ENCODE results near the gene ZNF827. TPM values are rescaled to one million over a fixed set of nuclear protein-coding genes. Genes with fewer than 3 reads are reported as not detected.

The ZNF827 gene
- total and polyA plus RNA-seq, 10 donors = 3.3 to 31.6 (median 16.1) TPM

- Histone ChIP-seq H3K4me1 (peaks cover 0 to 30% (median 14%) of the 10 kb centered on the region in 6 donors), H3K27me3 (replicated peaks in 1 of 7) (no peaks in the 10 kb centered on the region), H3K9me3 (no peaks in the 10 kb centered on the region), H3K36me3 (no peaks in the 10 kb centered on the region), H3K27ac (no peak overlapping the region), H3K4me3 (no peak overlapping the region)
- intact Hi-C loops (cut with DNase I; ENCODE audit: low total_unique reads) = no loop called here
- TF ChIP-seq POLR2A (IDR thresholded peaks at IDR 0.05) (no peak), CTCF (IDR thresholded peaks at IDR 0.05 in 8 of 11, conservative IDR thresholded peaks at IDR 0.05 in 3 of 11) (no peak), POLR2AphosphoS5 (IDR thresholded peaks at IDR 0.05) (no peak)
- WGBS, 5 donors = 82 to 98% (median 97%) methylated on average over 2 of the region's 2 CpGs
- no peak for DNase-seq
Observed at GRCh38 chr4:145912376-145912775, 26.2 kb downstream of the ZNF827 start.

- Histone ChIP-seq H3K27ac (peak overlapping the region in 3 of 8 donors; percentile 10 to 44 (median 39)), H3K4me1 (peaks cover 0 to 42% (median 17%) of the 10 kb centered on the region in 6 donors), H3K9me3 (no peaks in the 10 kb centered on the region), H3K27me3 (replicated peaks in 1 of 7) (no peaks in the 10 kb centered on the region), H3K4me3 (peak overlapping the region in 3 of 8 donors; percentile 19 to 41 (median 34)), H3K36me3 (no peaks in the 10 kb centered on the region)
- intact Hi-C loops (cut with DNase I; ENCODE audit: low total_unique reads) = no loop called here
- TF ChIP-seq POLR2A (IDR thresholded peaks at IDR 0.05) (no peak), CTCF (IDR thresholded peaks at IDR 0.05 in 8 of 11, conservative IDR thresholded peaks at IDR 0.05 in 3 of 11) (no peak)
- DNase-seq = no peak
- 51 to 67% (median 59%) methylated on average over 12 of the region's 12 CpGs for WGBS, 5 donors
Observed at GRCh38 chr4:145909773-145910172, 28.9 kb downstream of the ZNF827 start.

DNA sequence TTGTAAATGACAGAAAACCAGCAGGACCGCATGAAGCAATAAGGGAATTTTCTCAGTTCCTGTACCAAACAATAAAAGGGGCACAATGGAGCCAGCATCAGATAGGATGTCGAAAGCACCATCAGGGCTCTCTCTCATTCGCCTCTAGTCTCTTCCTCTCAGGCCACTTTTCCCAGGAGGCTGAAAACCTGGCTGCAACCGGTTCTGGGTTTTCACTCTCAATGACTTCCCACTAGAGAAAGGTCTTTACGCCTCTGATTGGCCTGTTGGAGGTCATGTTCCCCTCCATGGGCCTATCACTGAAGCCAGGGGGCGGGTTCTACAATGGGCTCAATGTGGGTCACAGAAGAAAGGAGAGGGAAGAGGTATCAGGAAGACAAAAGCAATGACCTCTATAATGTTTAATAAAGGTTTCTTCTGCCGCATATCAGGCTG, 29.3 kb downstream of the ZNF827 start:
- peak; percentile 79 for DNase-seq
- TF ChIP-seq POLR2AphosphoS5 (IDR thresholded peaks at IDR 0.05) (no peak), CTCF (IDR thresholded peaks at IDR 0.05 in 8 of 11, conservative IDR thresholded peaks at IDR 0.05 in 3 of 11) (no peak), POLR2A (IDR thresholded peaks at IDR 0.05) (no peak)
- H3K4me3 ChIP-seq = peak overlapping the region in 3 of 8 donors; percentile 19 to 41 (median 34)

DNA sequence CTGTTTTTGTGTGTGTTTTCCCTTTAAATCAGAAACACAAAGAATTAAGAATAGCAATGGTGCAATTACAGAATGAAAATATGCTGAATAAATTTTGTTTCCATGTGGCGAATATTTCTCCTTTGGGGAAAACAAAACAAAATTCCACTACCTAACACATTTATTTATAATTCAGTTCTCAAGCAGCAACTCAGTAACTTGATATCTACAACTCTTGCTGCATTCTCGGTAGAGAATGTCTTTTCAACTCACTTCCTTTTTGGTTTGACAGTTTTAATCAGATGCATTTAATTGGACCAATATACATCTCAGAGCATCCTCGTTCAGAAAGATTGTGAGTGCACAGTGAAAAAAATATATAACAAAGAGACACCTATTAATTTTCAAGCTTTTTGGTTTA, 30.8 kb downstream of the ZNF827 start:
- no peak for DNase-seq
- H3K9me3 ChIP-seq = no peaks in the 10 kb centered on the region
- peaks cover 0 to 6% (median under 1%) of the 10 kb centered on the region in 6 donors for H3K36me3 ChIP-seq
- H3K27ac ChIP-seq = peak overlapping the region in 1 of 8 donors; percentile 6
- no peak for TF ChIP-seq POLR2AphosphoS5 (IDR thresholded peaks at IDR 0.05)
- TF ChIP-seq CTCF (IDR thresholded peaks at IDR 0.05 in 8 of 11, conservative IDR thresholded peaks at IDR 0.05 in 3 of 11) = no peak
- TF ChIP-seq POLR2A (IDR thresholded peaks at IDR 0.05) = no peak
- peaks cover 0 to 42% (median 14%) of the 10 kb centered on the region in 6 donors for H3K4me1 ChIP-seq
- 49 to 58% (median 55%) methylated on average over 3 of the region's 3 CpGs for WGBS, 5 donors
- H3K4me3 ChIP-seq = no peak overlapping the region
- intact Hi-C loops (cut with DNase I; ENCODE audit: low total_unique reads) = no loop called here
- no peaks in the 10 kb centered on the region for H3K27me3 ChIP-seq (replicated peaks in 1 of 7)

More for the DNA sequence above, 29.3 kb downstream of the ZNF827 start:
- no peaks in the 10 kb centered on the region for H3K9me3 ChIP-seq
- peak overlapping the region in 4 of 8 donors; percentile 21 to 46 (median 42) for H3K27ac ChIP-seq
- 62 to 83% (median 72%) methylated on average over 7 of the region's 7 CpGs for WGBS, 5 donors
- H3K4me1 ChIP-seq = peaks cover 0 to 42% (median 16%) of the 10 kb centered on the region in 6 donors
- H3K27me3 ChIP-seq (replicated peaks in 1 of 7) = no peaks in the 10 kb centered on the region
- H3K36me3 ChIP-seq = no peaks in the 10 kb centered on the region
- intact Hi-C loops (cut with DNase I; ENCODE audit: low total_unique reads) = no loop called here

Data from spleen (tissue), 11 donors.